NCI-H345 treated with DMSO at 0.1 percent for 48 hours (cell line): Measurements from ENCODE around the gene EIF4E2.

Experiments used
- DNase-seq: peaks from one replicate; lab custom pipeline; 2025; ENCODE audit not compliant: unreplicated experiment; lab: John Stamatoyannopoulos, UW

The EIF4E2 gene

GRCh38 chr2:232537079-232537478 is 13.4 kb upstream of the EIF4E2 start:
- DNase-seq: no peak

GRCh38 chr2:232537499-232537898 is 13.0 kb upstream of the EIF4E2 start:
- DNase-seq: no peak

- no peak for DNase-seq
Observed at GRCh38 chr2:232538671-232539070, 11.8 kb upstream of the EIF4E2 start.

- DNase-seq: no peak
Observed at GRCh38 chr2:232539298-232540231, 10.9 kb upstream of the EIF4E2 start, which contains the start of gene CHRNG. Gene CHRNG (plus strand): TSS chr2:232539692. CDS start chr2:232539748, 56 bp downstream.

GRCh38 chr2:232540441-232541041 is 9.9 kb upstream of the EIF4E2 start:
- no peak for DNase-seq

- no peak for DNase-seq
Observed at GRCh38 chr2:232541195-232541960, 9.1 kb upstream of the EIF4E2 start.

- DNase-seq: no peak
Observed at GRCh38 chr2:232541961-232542714, 8.4 kb upstream of the EIF4E2 start.

- no peak for DNase-seq
Observed at GRCh38 chr2:232542715-232543467, 7.6 kb upstream of the EIF4E2 start.

- no peak for DNase-seq
Observed at GRCh38 chr2:232543491-232543890, 7.0 kb upstream of the EIF4E2 start.

GRCh38 chr2:232543928-232544631 is 6.4 kb upstream of the EIF4E2 start:
- no peak for DNase-seq

- DNase-seq: no peak
Observed at GRCh38 chr2:232544674-232545073, 5.8 kb upstream of the EIF4E2 start.

- DNase-seq: no peak
Observed at GRCh38 chr2:232545511-232546375, 4.7 kb upstream of the EIF4E2 start.

GRCh38 chr2:232547991-232548390 is 2.5 kb upstream of the EIF4E2 start:
- DNase-seq: no peak

- DNase-seq: no peak
Observed at GRCh38 chr2:232549655-232550353, 685 bp upstream of the EIF4E2 start.

- DNase-seq: no peak
Observed at GRCh38 chr2:232551250-232551638, 755 bp downstream of the EIF4E2 start.

- no peak for DNase-seq
Observed at GRCh38 chr2:232551776-232552175, 1.3 kb downstream of the EIF4E2 start.

GRCh38 chr2:232556426-232556825 is 5.9 kb downstream of the EIF4E2 start:
- no peak for DNase-seq
